Measurements from ENCODE around the gene CCDC88C. TPM values are rescaled to one million over a fixed set of nuclear protein-coding genes. Genes with fewer than 3 reads are reported as not detected.
A peak's percentile ranks its signal among the peaks of the same experiment; 100 is the strongest.
"Not testable (repeated sequence)": the region's sequence is repeated elsewhere in the genome, so short reads cannot be mapped to it uniquely, and the experiment has no call there.

The CCDC88C gene
- polyA plus RNA-seq, 3 donors: 4.7 to 7.6 (median 5.8) TPM

DNA sequence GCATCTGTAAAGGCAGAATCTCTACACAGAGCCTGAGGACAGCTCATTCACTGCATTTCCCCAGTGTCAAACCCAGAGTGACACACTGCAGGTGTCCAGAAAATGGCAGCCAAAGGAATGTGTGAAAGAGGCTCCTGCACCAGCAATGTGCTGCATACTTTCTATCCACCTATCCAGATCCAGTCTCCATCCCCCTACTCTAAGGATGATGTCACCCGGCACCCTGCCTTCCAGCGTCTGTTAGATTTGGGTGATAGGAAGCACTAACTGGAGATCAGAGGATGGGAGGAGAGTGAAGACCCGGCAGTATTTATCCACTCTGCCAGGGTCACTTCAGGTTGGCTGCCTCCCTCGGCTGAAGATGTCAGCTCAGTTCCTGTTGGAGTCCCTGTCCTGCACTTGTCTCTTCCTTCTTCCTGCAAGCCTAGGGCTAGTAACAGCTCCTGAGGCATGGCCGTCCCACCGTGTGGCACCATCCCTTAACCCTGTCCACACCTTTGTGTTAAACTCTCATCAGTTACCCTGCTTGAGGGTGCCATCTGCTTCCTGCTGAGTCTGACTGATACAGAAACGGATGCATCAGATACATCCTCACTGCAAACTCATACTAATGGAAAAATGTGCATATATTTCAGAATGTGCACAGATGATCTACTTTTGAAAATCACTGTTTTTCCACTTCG, 160.2 kb downstream of the CCDC88C start:
- no peak overlapping the region for H3K27ac ChIP-seq (ENCODE audit: low read depth, low read length)
- WGBS, 3 donors: 35 to 47% (median 36%) methylated on average over 8 of the region's 8 CpGs

DNA sequence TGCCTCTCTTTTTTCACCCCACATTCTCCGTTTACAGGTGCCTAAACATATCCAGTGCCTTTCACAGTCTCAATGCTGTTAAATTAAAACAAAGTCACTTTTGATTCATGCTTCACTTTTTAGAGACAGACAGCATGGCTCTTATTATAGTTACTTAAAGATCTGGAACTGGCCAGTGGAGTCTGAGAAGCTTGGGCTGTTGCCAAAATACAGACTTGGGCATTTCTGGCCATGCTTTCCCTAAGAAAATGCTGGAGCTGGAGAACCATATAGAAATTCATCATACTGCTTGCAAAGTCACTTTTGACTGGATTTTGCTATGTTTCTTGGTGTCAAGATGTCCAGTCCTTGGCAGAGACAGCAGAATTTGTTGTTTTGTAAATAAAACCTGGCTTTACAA, 161.0 kb downstream of the CCDC88C start:
- H3K27ac ChIP-seq (ENCODE audit: low read depth, low read length): no peak overlapping the region
- WGBS, 3 donors: 72 to 85% (median 81%) methylated on average over 1 of the region's 1 CpG

GRCh38 chr14:91255026-91255695, 162.5 kb downstream of the CCDC88C start:
- WGBS, 3 donors: 75 to 83% (median 75%) methylated on average over 9 of the region's 9 CpGs
- H3K27ac ChIP-seq (ENCODE audit: low read depth, low read length): no peak overlapping the region

DNA sequence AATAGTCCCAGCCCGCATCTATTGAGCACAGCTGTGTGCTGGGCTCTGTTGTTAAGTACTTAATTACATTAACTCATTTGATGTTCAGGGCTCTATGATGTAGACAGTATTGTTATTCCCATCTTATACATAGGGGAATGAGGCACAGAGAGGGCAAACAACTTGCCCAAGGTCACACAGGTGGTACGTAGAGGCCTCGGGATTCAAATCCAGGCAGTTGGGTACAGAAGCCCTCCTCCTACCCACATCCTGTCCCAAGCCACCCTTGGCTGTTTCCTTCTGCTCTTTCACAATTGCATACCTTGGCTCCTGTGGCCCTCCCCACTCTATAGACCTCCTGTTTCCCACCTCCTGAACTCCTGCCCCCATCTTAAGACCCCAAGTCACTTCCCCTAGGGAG, 163.2 kb downstream of the CCDC88C start:
- 63 to 76% (median 72%) methylated on average over 3 of the region's 3 CpGs for WGBS, 3 donors
- H3K27ac ChIP-seq (ENCODE audit: low read depth, low read length): no peak overlapping the region

GRCh38 chr14:91253795-91254323, 163.8 kb downstream of the CCDC88C start:
- H3K27ac ChIP-seq (ENCODE audit: low read depth, low read length): no peak overlapping the region
- 32 to 58% (median 38%) methylated on average over 12 to 20 of the region's 20 CpGs for WGBS, 3 donors

- H3K27ac ChIP-seq (ENCODE audit: low read depth, low read length): no peak overlapping the region
- WGBS, 3 donors: 3 to 4% (median 4%) methylated on average over 54 to 95 of the region's 95 CpGs
Measured at GRCh38 chr14:91252871-91253794, 164.5 kb downstream of the CCDC88C start.

GRCh38 chr14:91250912-91251311, 166.7 kb downstream of the CCDC88C start:
- no peak overlapping the region for H3K27ac ChIP-seq (ENCODE audit: low read depth, low read length)
- 54 to 74% (median 62%) methylated on average over 5 of the region's 5 CpGs for WGBS, 3 donors

- 50 to 77% (median 50%) methylated on average over 10 of the region's 10 CpGs for WGBS, 3 donors
- H3K27ac ChIP-seq (ENCODE audit: low read depth, low read length): peak overlapping the region; percentile 5
Measured at GRCh38 chr14:91249841-91250616, 167.6 kb downstream of the CCDC88C start.

DNA sequence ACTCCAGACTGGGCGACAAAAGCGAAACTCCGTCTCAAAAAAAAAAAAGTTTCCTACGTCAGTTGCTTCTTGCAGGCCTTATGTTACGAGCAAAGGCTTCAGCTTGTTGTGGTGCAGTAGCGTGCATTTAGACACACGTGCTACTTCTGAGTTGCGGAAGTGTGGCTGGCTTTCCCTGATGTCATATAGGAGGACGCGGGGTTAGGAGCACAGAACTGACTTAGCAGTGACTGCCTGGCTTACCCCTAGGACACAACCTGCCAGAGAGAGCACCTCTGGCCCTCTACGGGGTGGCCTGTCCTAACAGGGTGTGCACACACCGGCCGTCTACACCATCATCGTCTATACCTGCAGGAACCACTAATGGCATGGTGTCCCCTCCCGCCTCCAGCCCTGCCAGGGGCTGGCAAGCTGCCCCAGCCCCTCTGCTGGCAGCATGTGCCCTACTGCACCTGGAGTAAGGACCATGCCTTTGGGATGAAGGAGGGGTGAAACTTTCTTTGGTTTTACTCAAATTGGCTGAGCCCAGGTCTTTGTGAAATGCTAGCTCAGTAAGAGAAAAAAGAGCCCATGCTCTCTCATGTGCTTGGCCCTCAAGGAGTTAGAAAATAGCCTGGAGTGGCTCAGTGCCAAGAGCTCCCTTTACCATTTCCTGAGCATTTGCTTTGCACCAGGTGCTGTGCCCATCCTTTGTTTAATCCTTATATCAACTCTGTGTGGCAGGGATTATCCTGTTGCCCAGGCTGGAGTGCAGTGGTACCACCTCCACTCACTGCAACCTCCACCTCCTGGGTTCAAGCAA, 171.4 kb downstream of the CCDC88C start:
- 88 to 93% (median 92%) methylated on average over 15 of the region's 15 CpGs for WGBS, 3 donors

DNA sequence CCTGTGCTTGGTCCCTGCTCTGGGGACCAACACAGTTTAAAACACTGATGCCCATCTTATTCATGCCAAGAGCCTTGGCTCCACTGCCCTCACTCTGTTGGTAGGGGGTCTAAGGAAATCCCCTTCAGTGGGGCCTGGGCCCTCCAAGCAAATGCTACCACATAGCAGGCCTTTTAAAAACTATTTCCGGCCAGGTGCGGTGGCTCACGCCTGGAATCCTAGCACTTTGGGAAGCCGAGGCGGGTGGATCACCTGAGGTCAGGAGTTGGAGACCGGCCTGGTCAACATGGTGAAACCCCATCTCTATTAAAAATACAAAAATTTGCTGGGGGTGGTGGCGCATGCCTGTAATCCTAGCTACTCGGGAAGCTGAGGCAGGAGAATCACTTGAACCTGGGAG, 172.0 kb downstream of the CCDC88C start:
- not testable (repeated sequence) for H3K27ac ChIP-seq (ENCODE audit: low read depth, low read length)
- 90 to 94% (median 92%) methylated on average over 8 of the region's 8 CpGs for WGBS, 3 donors

More for the DNA sequence above, 171.4 kb downstream of the CCDC88C start:
- H3K27ac ChIP-seq (ENCODE audit: low read depth, low read length): no peak overlapping the region

- no peak overlapping the region for H3K27ac ChIP-seq (ENCODE audit: low read depth, low read length)
Measured at GRCh38 chr14:91245029-91245428, 172.6 kb downstream of the CCDC88C start.

DNA sequence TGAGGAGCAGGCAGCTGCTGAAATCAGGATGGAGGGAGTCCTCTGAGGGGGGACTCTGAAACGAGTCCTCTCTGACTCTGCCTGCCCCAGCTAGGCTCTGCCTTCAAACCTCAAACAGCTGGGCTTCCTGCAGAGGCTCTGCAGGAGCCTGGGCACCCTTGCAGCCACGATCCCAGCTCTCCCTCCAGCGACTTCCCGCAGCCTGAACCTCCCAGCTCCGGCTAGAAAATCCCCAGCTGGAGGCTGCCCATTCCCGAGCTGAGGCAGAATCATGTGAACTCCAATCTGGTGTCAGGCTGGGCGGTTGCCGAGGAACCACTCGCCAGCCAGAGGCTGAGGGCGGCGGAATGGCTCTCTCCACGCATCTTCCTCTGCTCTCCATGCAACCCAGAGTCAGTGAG, 173.1 kb downstream of the CCDC88C start, which contains the start of gene GPR68:
GPR68 (minus strand) TSS at position 204 of the 401 bp plus-strand sequence. CDS start 9,654 bp downstream, outside the sequence.
- 19 to 26% (median 21%) methylated on average over 12 of the region's 12 CpGs for WGBS, 3 donors

More at GRCh38 chr14:91245029-91245428, 172.6 kb downstream of the CCDC88C start:
- 74 to 86% (median 86%) methylated on average over 9 of the region's 9 CpGs for WGBS, 3 donors

GRCh38 chr14:91243074-91243471, 174.5 kb downstream of the CCDC88C start:
- no peak overlapping the region for H3K27ac ChIP-seq (ENCODE audit: low read depth, low read length)
- 78 to 87% (median 83%) methylated on average over 6 of the region's 6 CpGs for WGBS, 3 donors

More for the DNA sequence above, 173.1 kb downstream of the CCDC88C start, which contains the start of gene GPR68:
- H3K27ac ChIP-seq (ENCODE audit: low read depth, low read length): no peak within 1 kb of the TSS

DNA sequence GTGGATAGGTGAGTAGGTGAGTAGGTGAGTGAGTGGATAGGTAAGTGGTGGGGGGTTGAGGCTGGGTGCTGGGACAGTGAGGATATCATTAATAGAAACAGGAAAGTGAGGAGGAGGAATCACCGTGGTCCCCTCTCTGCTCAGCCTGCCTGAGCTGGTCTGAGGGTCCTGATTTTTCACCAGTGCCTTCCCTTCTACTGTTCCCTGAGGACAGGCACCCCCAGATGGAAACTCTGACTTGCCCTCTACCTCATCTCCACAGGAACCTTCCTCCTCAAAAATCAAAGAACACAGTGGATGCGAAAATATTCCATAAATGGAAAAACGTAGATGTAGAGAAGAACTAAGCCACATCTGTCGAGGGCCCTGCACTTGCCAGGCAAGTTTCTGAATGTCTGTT, 175.0 kb downstream of the CCDC88C start:
- H3K27ac ChIP-seq (ENCODE audit: low read depth, low read length): no peak overlapping the region
- 86 to 91% (median 91%) methylated on average over 4 of the region's 4 CpGs for WGBS, 3 donors

DNA sequence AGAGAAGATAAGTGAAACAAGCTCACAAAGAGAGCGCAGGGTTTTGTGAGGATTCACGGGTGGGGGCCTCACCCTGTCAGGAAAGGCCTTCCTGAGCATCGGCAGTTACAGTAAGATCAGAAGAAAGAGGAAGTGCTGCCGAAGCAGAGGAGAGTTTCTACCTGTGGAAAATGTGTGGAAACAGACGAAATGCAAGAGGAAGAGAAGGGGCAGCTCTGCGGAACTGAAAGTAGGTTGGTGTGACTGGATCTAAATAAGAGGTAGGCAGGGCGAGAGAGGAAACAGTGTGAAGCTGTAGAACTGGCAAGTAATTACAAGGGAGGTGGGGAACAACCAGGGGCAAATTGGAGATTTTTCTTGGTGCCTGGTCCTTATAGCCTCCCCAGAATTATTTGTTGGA, 175.8 kb downstream of the CCDC88C start:
- no peak overlapping the region for H3K27ac ChIP-seq (ENCODE audit: low read depth, low read length)
- WGBS, 3 donors: 43 to 74% (median 51%) methylated on average over 7 of the region's 7 CpGs

GRCh38 chr14:91238661-91239060, 179.0 kb downstream of the CCDC88C start:
- no peak overlapping the region for H3K27ac ChIP-seq (ENCODE audit: low read depth, low read length)
- 73 to 83% (median 79%) methylated on average over 8 of the region's 8 CpGs for WGBS, 3 donors

- no peak overlapping the region for H3K27ac ChIP-seq (ENCODE audit: low read depth, low read length)
- WGBS, 3 donors: 65 to 86% (median 74%) methylated on average over 4 of the region's 4 CpGs
Measured at GRCh38 chr14:91238085-91238484, 179.5 kb downstream of the CCDC88C start.

Measured in adipose tissue (tissue), 3 donors.